ENCODE measurements around the gene OSBPL3. TPM values are rescaled to one million over a fixed set of nuclear protein-coding genes. Genes with fewer than 3 reads are reported as not detected.

The OSBPL3 gene
- total RNA-seq, 1 experiment from 2014 or later = 11.6 TPM

- H3K9ac ChIP-seq (ENCODE audit: low read length) = no peak overlapping the region
- no peak overlapping the region for H3K4me3 ChIP-seq (ENCODE audit: low read length)
- no peak overlapping the region for H3K27ac ChIP-seq (ENCODE audit: low read length)
- intact Hi-C loops (cut with micrococcal nuclease) = no loop called here
- no peaks in the 10 kb centered on the region for H4K20me1 ChIP-seq (ENCODE audit: low read length)
- H3K4me2 ChIP-seq (ENCODE audit: low read length) = no peak overlapping the region
- CTCF ChIA-PET = interaction anchor here (0.5 kb wide), 1 partner anchor 187 kb away, joined by 4 read pairs; no protein-coding TSS in a partner anchor
- H3F3A ChIP-seq (ENCODE audit: low read length, unreplicated experiment) = no peaks in the 10 kb centered on the region
- H2AFZ ChIP-seq (ENCODE audit: low read length) = no peak overlapping the region
- no TSS peak for BruUV-seq (replicated peaks)
- H3K4me1 ChIP-seq (ENCODE audit: insufficient read depth, low read length) = no peaks in the 10 kb centered on the region
- TF ChIP-seq EZH2phosphoT487 (IDR thresholded peaks at IDR 0.05; ENCODE audit: borderline replicate concordance, low read length) (no peak), CTCF (conservative IDR thresholded peaks at IDR 0.05; ENCODE audit: low read depth, low read length) (peak; percentile 35; the same call in 1 of the 2 replicates)
- H3K36me3 ChIP-seq (ENCODE audit: low read depth, low read length) = no peaks in the 10 kb centered on the region
- POLR2A ChIA-PET (ENCODE audit: unreplicated experiment) = no interaction called here
- no peaks in the 10 kb centered on the region for H3K27me3 ChIP-seq (ENCODE audit: low read length)
- H3K9me3 ChIP-seq (ENCODE audit: low read length) = no peaks in the 10 kb centered on the region
- no peaks in the 10 kb centered on the region for H3K9me2 ChIP-seq (replicated peaks; ENCODE audit: low read length)
- DNase-seq (no peak), ATAC-seq (0 out of 2 replicates have a peak, but pooled peaks have one; percentile 31)
- H3K79me2 ChIP-seq (ENCODE audit: low read length) = no peaks in the 10 kb centered on the region
Measured at GRCh38 chr7:24767878-24768569, 212.0 kb downstream of the OSBPL3 start.

GRCh38 chr7:24764972-24765744 lies 214.8 kb downstream of the OSBPL3 start:
- H3K4me2 ChIP-seq (ENCODE audit: low read length) = no peak overlapping the region
- no peaks in the 10 kb centered on the region for H3K79me2 ChIP-seq (ENCODE audit: low read length)
- no peak overlapping the region for H3K4me3 ChIP-seq (ENCODE audit: low read length)
- TF ChIP-seq EZH2 (IDR thresholded peaks at IDR 0.05; ENCODE audit: low read length, unreplicated experiment) = no peak
- no peak for TF ChIP-seq EZH2phosphoT487 (IDR thresholded peaks at IDR 0.05; ENCODE audit: borderline replicate concordance, low read length)
- TF ChIP-seq CTCF (conservative IDR thresholded peaks at IDR 0.05; ENCODE audit: low read depth, low read length) = no peak
- ChIA-PET POLR2A (ENCODE audit: unreplicated experiment) (no interaction called here), CTCF (no interaction called here)
- H3K9me2 ChIP-seq (replicated peaks; ENCODE audit: low read length) = no peaks in the 10 kb centered on the region
- H3K9ac ChIP-seq (ENCODE audit: low read length) = no peak overlapping the region
- no TSS peak for BruUV-seq (replicated peaks)
- no peaks in the 10 kb centered on the region for H3F3A ChIP-seq (ENCODE audit: low read length, unreplicated experiment)
- no peak overlapping the region for H2AFZ ChIP-seq (ENCODE audit: low read length)
- no peak for ATAC-seq
- no peaks in the 10 kb centered on the region for H4K20me1 ChIP-seq (ENCODE audit: low read length)
- no peaks in the 10 kb centered on the region for H3K27me3 ChIP-seq (ENCODE audit: low read length)
- no peak overlapping the region for H3K27ac ChIP-seq (ENCODE audit: low read length)
- H3K9me3 ChIP-seq (ENCODE audit: low read length) = no peaks in the 10 kb centered on the region
- no peaks in the 10 kb centered on the region for H3K4me1 ChIP-seq (ENCODE audit: insufficient read depth, low read length)
- intact Hi-C loops (cut with micrococcal nuclease) = no loop called here
- no peak for DNase-seq
- H3K36me3 ChIP-seq (ENCODE audit: low read depth, low read length) = no peaks in the 10 kb centered on the region

GRCh38 chr7:24764011-24764410 lies 216.0 kb downstream of the OSBPL3 start:
- ATAC-seq (no peak), DNase-seq (no peak)
- Histone ChIP-seq H3K36me3 (ENCODE audit: low read depth, low read length) (no peaks in the 10 kb centered on the region), H3K4me1 (ENCODE audit: insufficient read depth, low read length) (no peaks in the 10 kb centered on the region), H3K4me3 (ENCODE audit: low read length) (no peak overlapping the region), H4K20me1 (ENCODE audit: low read length) (no peaks in the 10 kb centered on the region), H3K9me3 (ENCODE audit: low read length) (no peaks in the 10 kb centered on the region), H3K27me3 (ENCODE audit: low read length) (no peaks in the 10 kb centered on the region), H3K79me2 (ENCODE audit: low read length) (no peaks in the 10 kb centered on the region), H3K4me2 (ENCODE audit: low read length) (no peak overlapping the region), H3K9ac (ENCODE audit: low read length) (no peak overlapping the region), H3K27ac (ENCODE audit: low read length) (no peak overlapping the region), H3K9me2 (replicated peaks; ENCODE audit: low read length) (no peaks in the 10 kb centered on the region), H3F3A (ENCODE audit: low read length, unreplicated experiment) (no peaks in the 10 kb centered on the region), H2AFZ (ENCODE audit: low read length) (no peak overlapping the region)
- intact Hi-C loops (cut with micrococcal nuclease) = no loop called here
- CTCF ChIA-PET = no interaction called here
- BruUV-seq (replicated peaks) = no TSS peak
- TF ChIP-seq EZH2 (IDR thresholded peaks at IDR 0.05; ENCODE audit: low read length, unreplicated experiment) (no peak), CTCF (conservative IDR thresholded peaks at IDR 0.05; ENCODE audit: low read depth, low read length) (no peak), EZH2phosphoT487 (IDR thresholded peaks at IDR 0.05; ENCODE audit: borderline replicate concordance, low read length) (no peak)
- POLR2A ChIA-PET (ENCODE audit: unreplicated experiment) = no interaction called here
